Smooth muscle cell of the coronary artery (primary cell): ENCODE measurements around the gene PPP3R2. TPM values are rescaled to one million over a fixed set of nuclear protein-coding genes. Genes with fewer than 3 reads are reported as not detected.

Source experiments
- total RNA-seq: library from RNA; depleted of rRNA; stranded (reverse); fragments of >200 nt; gene quantifications from 2 replicates; pipeline ENCODE4 v1.2.3, GENCODE V29; 2014; ENCODE audit warnings: low replicate concordance

Gene PPP3R2
- total RNA-seq = not detected in 2 replicates

GRCh38 chr9:101594796-101595195, at the start of gene PPP3R2:
Gene PPP3R2, minus strand, starts transcription at chr9:101594969. Its CDS starts 48 bp downstream, at chr9:101594921.

Other genes starting within 250 kb of the PPP3R2 start
- not detected in 2 replicates for gene BAAT, start 210.0 kb downstream of the PPP3R2 start, total RNA-seq
- 4.9 and 8.3 TPM in 2 replicates for gene MRPL50, start 196.4 kb downstream of the PPP3R2 start, total RNA-seq
- gene ZNF189, start 196.1 kb downstream of the PPP3R2 start, total RNA-seq = 11.1 and 12.4 TPM in 2 replicates
- not detected in 2 replicates for gene ALDOB, start 159.2 kb downstream of the PPP3R2 start, total RNA-seq
- gene RNF20, start 61.1 kb downstream of the PPP3R2 start, total RNA-seq = 22.3 and 32.9 TPM in 2 replicates
- gene GRIN3A, start 143.7 kb upstream of the PPP3R2 start, total RNA-seq = not detected in 2 replicates